Mucosa of descending colon (tissue), 3 donors: Measurements from ENCODE around the gene LCK. TPM values are rescaled to one million over a fixed set of nuclear protein-coding genes. Genes with fewer than 3 reads are reported as not detected.

Experiments used
- ATAC-seq: fragments of 200-7000 bp; cut with Tn5 transposase; one replicate; pipeline ENCODE4 v1.9.1; 2020; ENCODE audit warnings: mild to moderate bottlenecking, moderate library complexity
- DNase-seq, 3 donors: peaks; one replicate each; pipeline ENCODE4 v3.0.0-alpha.2; 2020
- H3K36me3 ChIP-seq: fragments of 200-600 bp; one replicate; pipeline ENCODE4 v1.8.0; 2021; ENCODE audit warnings: low read depth, mild to moderate bottlenecking
- H3K4me1 ChIP-seq: fragments of 200-600 bp; one replicate; pipeline ENCODE4 v1.8.0; 2021; ENCODE audit warnings: low read depth, mild to moderate bottlenecking
- H3K4me3 ChIP-seq: fragments of 200-600 bp; one replicate; pipeline ENCODE4 v1.8.0; 2021; ENCODE audit warnings: mild to moderate bottlenecking
- H3K9me3 ChIP-seq: fragments of 200-600 bp; one replicate; pipeline ENCODE4 v1.8.0; 2021; ENCODE audit warnings: mild to moderate bottlenecking
- intact Hi-C, 2 donors: fragments of 100-400 bp; cut with DNase I in 1 of 2; cut with micrococcal nuclease in 1 of 2; formaldehyde crosslinking; loops; one replicate each; pipeline versions ENCODE4 v1.11.0 to v1.11.1; 2022; cut with DNase I, micrococcal nuclease
- long read RNA-seq, 2 donors: library from polyadenylated mRNA; unstranded; transcript quantifications; one replicate each; pipeline ENCODE4 v2.0.0, GENCODE V29; 2019 to 2021
- total RNA-seq, 3 donors: library from RNA; stranded (reverse); fragmentation: NEBNext Ultra II Directional in 2 of 3; extraction: Animal tissue kit (Norgen Biotek cat#: 25700) in 2 of 3; gene quantifications; one replicate each; pipeline versions ENCODE4 v1.2.1 to v1.2.4, GENCODE V29; 2021 to 2023
- TF ChIP-seq, protein P1 (sequence below): fragments of 200-600 bp; IDR thresholded peaks from one replicate; pipeline ENCODE4 v1.8.0; 2022; ENCODE audit warnings: antibody characterized with exemption, mild to moderate bottlenecking
- donor health status: DM: no; HTN: no; CAD: no; lungs with moderate emphysema.
- donor health status: DM: no; HTN: no; CAD: no.
- donor health status: DM: no; HTN: yes; CAD: no.

The LCK gene
- 1 to 10 TPM; 4.7 to 6.0 (median 5.9) TPM for total RNA-seq
- long read RNA-seq, donor 1, transcript LCK-202 (13 exons, 2,117 nt) = major isoform, 7 of 12 reads
- long read RNA-seq, donor 1, partial matches to known transcripts = 3 of 12 reads
- long read RNA-seq, donor 1, other reads (novel, unspliced or antisense) = 2 of 12 reads
- long read RNA-seq, donor 2, transcript LCK-202 (13 exons, 2,117 nt) = major isoform, 6 of 7 reads
- long read RNA-seq, donor 2, partial matches to known transcripts = 0 of 7 reads
- long read RNA-seq, donor 2, other reads (novel, unspliced or antisense) = 1 of 7 reads

DNA sequence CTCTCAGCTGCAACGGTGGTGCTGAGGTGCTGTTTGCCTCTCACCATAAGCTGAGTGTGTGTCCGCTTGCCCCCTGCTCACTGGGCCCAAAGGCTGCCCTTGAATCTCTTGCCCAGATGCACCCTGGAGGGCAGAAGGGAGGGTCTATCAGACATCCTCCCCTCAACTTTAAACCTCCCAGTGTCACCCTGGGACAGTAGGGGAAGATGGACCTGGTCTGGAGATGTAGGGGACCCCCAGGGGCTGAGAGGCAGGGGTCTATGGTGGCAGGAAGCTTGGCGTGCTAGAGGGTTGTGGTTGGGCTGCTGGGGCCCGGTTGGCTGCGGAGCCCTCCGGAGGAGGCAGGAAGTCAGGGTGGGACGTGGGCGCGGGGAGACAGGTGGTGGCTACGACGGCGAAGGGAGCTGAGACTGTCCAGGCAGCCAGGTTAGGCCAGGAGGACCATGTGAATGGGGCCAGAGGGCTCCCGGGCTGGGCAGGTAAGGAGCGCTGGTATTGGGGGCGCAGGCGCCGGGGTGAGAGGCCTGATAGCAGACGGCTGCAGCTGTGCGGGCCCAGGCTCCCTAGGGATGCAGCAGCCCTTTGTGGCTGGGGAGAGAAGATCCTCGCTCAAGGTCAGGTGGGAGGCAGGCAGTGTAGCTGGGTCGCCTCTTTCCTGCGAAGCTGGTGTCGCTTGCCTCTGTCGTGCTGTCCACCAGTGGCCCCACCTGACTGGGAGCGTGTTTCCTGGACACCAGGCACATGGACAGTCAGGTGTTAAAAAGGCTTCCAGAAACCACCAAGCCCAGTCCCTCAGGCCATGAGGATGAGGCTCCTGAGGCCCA lies at the start of gene LCK:
LCK (plus strand) TSS at position 373 of the 824 bp plus-strand sequence. CDS start 23,065 bp downstream, outside the sequence.
- DNase-seq (peak; percentile 34 to 85 (median 65)), ATAC-seq (peak; percentile 48)
- Histone ChIP-seq H3K4me1 (peaks cover 12% of the 10 kb centered on the region), H3K4me3 (no peak within 1 kb of the TSS), H3K36me3 (no peaks in the 10 kb centered on the region), H3K9me3 (no peaks in the 10 kb centered on the region)
- intact Hi-C loops = no loop called here
- TF ChIP-seq, protein P1, sequence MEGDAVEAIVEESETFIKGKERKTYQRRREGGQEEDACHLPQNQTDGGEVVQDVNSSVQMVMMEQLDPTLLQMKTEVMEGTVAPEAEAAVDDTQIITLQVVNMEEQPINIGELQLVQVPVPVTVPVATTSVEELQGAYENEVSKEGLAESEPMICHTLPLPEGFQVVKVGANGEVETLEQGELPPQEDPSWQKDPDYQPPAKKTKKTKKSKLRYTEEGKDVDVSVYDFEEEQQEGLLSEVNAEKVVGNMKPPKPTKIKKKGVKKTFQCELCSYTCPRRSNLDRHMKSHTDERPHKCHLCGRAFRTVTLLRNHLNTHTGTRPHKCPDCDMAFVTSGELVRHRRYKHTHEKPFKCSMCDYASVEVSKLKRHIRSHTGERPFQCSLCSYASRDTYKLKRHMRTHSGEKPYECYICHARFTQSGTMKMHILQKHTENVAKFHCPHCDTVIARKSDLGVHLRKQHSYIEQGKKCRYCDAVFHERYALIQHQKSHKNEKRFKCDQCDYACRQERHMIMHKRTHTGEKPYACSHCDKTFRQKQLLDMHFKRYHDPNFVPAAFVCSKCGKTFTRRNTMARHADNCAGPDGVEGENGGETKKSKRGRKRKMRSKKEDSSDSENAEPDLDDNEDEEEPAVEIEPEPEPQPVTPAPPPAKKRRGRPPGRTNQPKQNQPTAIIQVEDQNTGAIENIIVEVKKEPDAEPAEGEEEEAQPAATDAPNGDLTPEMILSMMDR = no peak

DNA sequence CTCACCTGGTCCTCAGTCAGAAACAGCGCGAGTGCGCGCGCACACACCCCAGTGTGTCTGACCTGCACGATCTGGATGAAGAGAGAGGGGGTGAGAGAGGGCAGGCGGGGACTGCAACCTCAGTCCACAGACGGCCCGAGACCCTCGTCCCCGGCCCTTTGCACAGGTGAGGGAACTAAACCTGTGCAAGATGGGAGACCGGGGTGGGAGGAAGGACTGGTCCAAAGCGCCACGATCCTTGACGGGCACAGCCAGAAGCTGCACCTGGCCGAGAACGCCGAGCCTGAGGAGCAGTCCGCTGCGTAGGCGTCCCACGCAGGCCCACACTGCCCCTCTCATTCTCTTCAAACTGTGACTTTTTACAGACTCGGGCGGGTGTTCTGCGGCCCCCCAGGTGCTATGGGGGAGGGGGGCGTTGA lies 46.1 kb upstream of the LCK start:
- DNase-seq (peak in 2 of 3 donors; percentile 55 to 62), ATAC-seq (peak; percentile 13)
- Histone ChIP-seq H3K4me1 (peaks cover 22% of the 10 kb centered on the region), H3K4me3 (no peak overlapping the region), H3K9me3 (no peaks in the 10 kb centered on the region), H3K36me3 (no peaks in the 10 kb centered on the region)
- intact Hi-C loops = no loop called here
- TF ChIP-seq, protein P1 = no peak

DNA sequence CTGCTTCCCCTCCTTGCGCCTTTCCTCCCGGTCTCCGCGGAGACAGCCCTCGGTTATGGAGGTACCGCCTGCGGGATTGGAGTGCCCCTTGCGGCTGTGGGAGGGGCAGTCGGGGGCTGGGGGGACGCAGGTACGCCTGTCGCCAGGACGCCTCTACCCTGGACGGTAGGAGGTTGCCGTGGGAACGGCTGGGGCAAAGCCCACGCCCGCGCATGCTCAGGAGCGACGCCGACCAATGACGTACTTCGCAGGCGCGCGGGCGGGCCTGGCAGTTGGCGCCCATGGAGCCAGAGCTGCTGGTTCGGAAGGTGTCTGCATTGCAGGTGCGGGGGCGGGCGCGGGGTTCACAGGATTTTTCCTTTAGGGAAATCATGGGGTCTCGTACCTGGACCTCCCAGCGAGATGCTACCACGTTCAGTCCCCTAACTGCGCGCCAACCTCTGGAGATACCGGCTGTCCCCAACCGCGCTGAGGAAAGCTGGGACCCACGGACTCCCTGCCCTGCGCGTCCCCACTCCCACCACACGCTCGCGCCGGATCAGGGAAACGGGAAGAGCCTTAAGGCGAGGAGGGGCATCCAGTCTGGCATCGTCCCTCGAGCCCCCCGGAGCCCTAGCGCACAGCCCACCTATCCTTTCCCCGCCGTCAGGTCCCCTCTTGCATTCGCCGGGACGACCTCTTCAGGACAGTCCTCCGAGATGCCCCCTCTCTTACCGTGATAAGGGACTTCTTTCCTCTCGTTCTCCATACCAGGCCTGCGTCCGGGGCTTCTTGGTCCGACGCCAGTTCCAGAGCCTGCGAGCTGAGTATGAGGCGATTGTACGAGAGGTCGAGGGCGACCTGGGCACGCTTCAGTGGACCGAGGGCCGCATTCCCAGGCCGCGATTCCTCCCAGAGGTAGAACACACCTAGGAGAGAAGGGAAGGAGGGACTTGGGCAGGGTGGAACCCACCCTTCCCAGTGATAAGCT lies 45.4 kb upstream of the LCK start, which contains the start of gene IQCC:
IQCC (plus strand) TSS at position 271 of the 970 bp plus-strand sequence; CDS start at position 282, 11 bp downstream.
- Histone ChIP-seq H3K4me1 (peaks cover 22% of the 10 kb centered on the region), H3K4me3 (peak within 1 kb of the TSS; percentile 7), H3K36me3 (no peaks in the 10 kb centered on the region), H3K9me3 (no peaks in the 10 kb centered on the region)
- intact Hi-C loops = no loop called here
- peak; percentile 80 for ATAC-seq
- TF ChIP-seq, protein P1 = no peak
- peak; percentile 89 to 92 (median 91) for DNase-seq

DNA sequence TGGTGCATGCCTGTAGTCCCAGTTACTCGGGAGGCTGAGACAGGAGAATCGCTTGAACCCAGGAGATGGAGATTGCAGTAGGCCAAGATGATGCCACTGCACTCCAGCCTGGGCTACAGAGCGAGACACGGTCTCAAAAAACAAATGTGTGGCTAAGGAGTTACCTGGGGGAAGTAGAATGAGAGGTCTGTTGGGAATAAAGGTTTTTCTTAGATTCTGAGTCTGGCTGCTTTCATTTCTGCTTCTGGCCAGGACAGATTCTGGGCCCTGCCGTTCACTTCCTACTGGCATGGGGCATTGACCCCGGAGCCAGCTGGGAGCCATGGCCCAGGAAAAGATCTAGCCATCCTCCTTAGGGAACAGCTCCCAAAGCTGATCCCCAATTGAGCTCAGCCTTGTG lies 42.6 kb upstream of the LCK start:
- Histone ChIP-seq H3K9me3 (no peaks in the 10 kb centered on the region), H3K4me1 (peaks cover 16% of the 10 kb centered on the region), H3K4me3 (no peak overlapping the region), H3K36me3 (no peaks in the 10 kb centered on the region)
- TF ChIP-seq, protein P1 = no peak
- ATAC-seq (peak; percentile 16), DNase-seq (no peak)
- intact Hi-C loops = no loop called here

DNA sequence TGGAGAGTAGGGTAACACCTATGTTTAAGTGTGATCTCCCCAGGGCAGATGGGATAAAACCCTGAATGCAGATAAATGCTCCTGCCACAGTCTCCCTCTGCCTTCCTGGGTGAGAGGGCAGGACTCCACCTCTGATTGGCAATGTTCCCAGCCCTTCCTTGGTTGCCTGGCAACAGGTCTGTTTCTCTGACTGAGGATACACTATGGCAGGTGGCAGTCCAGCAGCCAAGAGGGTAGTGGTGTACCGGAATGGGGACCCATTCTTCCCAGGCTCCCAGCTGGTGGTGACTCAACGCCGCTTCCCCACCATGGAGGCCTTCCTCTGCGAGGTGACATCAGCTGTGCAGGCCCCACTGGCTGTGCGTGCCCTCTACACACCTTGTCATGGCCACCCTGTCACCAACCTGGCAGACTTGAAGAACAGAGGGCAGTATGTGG lies 42.2 kb upstream of the LCK start, which contains the start of gene DCDC2B:
DCDC2B (plus strand) TSS at position 199 of the 438 bp plus-strand sequence; CDS start at position 204, 5 bp downstream.
- Histone ChIP-seq H3K4me3 (no peak within 1 kb of the TSS), H3K9me3 (no peaks in the 10 kb centered on the region), H3K36me3 (no peaks in the 10 kb centered on the region), H3K4me1 (peaks cover 16% of the 10 kb centered on the region)
- DNase-seq = peak; percentile 89 to 96 (median 91)
- ATAC-seq = peak; percentile 81
- intact Hi-C loops = no loop called here
- TF ChIP-seq, protein P1 = no peak
